B cell (primary cell): ENCODE measurements around the gene ASPSCR1. TPM values are rescaled to one million over a fixed set of nuclear protein-coding genes. Genes with fewer than 3 reads are reported as not detected.

Experiments used
- ATAC-seq: fragments of 200-7000 bp; cut with Tn5 transposase; one replicate; pipeline ENCODE4 v1.10.0; 2021; ENCODE audit warnings: low read depth, mild to moderate bottlenecking, moderate number of reproducible peaks, moderate library complexity
- CTCF ChIA-PET: fragments of 350-600 bp; sonication (Branson Sonifier 250); formaldehyde crosslinking; loops from one replicate; lab custom pipeline; 2021; ENCODE audit warnings: antibody characterized with exemption, inconsistent platforms; lab: Charles Lee
- POLR2A ChIA-PET: fragments of 350-600 bp; sonication (Branson Sonifier 250); formaldehyde crosslinking; loops from one replicate; lab custom pipeline; 2021; ENCODE audit warnings: antibody characterized with exemption; lab: Charles Lee
- DNase-seq: peaks from one replicate; pipeline ENCODE4 v3.0.0; 2013
- H2AFZ ChIP-seq: 2 replicates; pipeline ENCODE4 v1.6.1; 2012; ENCODE audit warnings: mild to moderate bottlenecking, low read depth, low read length; ENCODE audit not compliant: insufficient read depth, poor library complexity, severe bottlenecking
- H3K27ac ChIP-seq, 2 donors: 1 replicate in 1 of 2; 2 replicates in 1 of 2; pipeline ENCODE4 v1.5.1; 2012 to 2013; ENCODE audit warnings: low read length in 2 of 2, mild to moderate bottlenecking in 2 of 2, moderate library complexity in 1 of 2
- H3K27me3 ChIP-seq, 4 experiments: fragments of 200-600 bp in 1 of 4; sonication (generic) in 1 of 4; replicated peaks in 1 of 4; 1 replicate in 2 of 4; 2 replicates in 2 of 4; pipeline versions ENCODE4 v1.6.1 to v1.7.0; 2013 to 2016; ENCODE audit warnings: low read length in 3 of 4, mild to moderate bottlenecking in 2 of 4, mixed read lengths in 1 of 4, moderate library complexity in 1 of 4; ENCODE audit not compliant: insufficient read depth in 4 of 4, control insufficient read depth in 3 of 4; ENCODE audit errors: control extremely low read depth in 1 of 4
- H3K36me3 ChIP-seq, 2 experiments: replicated peaks in 1 of 2; 1 replicate in 1 of 2; 2 replicates in 1 of 2; pipeline versions ENCODE4 v1.6.1 to v1.7.1; 2013; ENCODE audit warnings: low read length in 1 of 2; ENCODE audit not compliant: insufficient read depth in 2 of 2, control insufficient read depth in 1 of 2; ENCODE audit errors: control extremely low read depth in 1 of 2, extremely low read depth in 1 of 2
- H3K4me1 ChIP-seq, 2 donors: fragments of 200-600 bp in 1 of 2; sonication (generic) in 1 of 2; 1 replicate in 1 of 2; 2 replicates in 1 of 2; pipeline versions ENCODE4 v1.5.1 to v1.6.1; 2013 to 2017; ENCODE audit warnings: low read length in 2 of 2; ENCODE audit not compliant: control insufficient read depth in 2 of 2, insufficient read depth in 2 of 2
- H3K4me2 ChIP-seq: replicated peaks from 2 replicates; pipeline ENCODE3; 2012; ENCODE audit warnings: mild to moderate bottlenecking, low read depth, low read length; ENCODE audit not compliant: poor library complexity, severe bottlenecking
- H3K4me3 ChIP-seq, 5 experiments: fragments of 200-600 bp in 1 of 5; sonication (generic) in 1 of 5; 1 replicate in 3 of 5; 2 replicates in 2 of 5; pipeline versions ENCODE4 v1.5.1 to v1.7.0; 2011 to 2016; ENCODE audit warnings: low read length in 4 of 5, mild to moderate bottlenecking in 4 of 5, low read depth in 2 of 5, control low read depth in 1 of 5, moderate library complexity in 1 of 5; ENCODE audit not compliant: insufficient read depth in 1 of 5; ENCODE audit errors: control extremely low read depth in 1 of 5, extremely low read depth in 1 of 5
- H3K79me2 ChIP-seq: fragments of 200-600 bp; sonication (generic); one replicate; pipeline ENCODE4 v1.6.0; 2016; ENCODE audit warnings: low read length; ENCODE audit not compliant: control insufficient read depth, insufficient read depth
- H3K9ac ChIP-seq: fragments of 200-600 bp; sonication (generic); 2 replicates; pipeline ENCODE4 v1.6.1; 2017; ENCODE audit warnings: mild to moderate bottlenecking, low read length, moderate library complexity
- H3K9me3 ChIP-seq, 3 donors: one replicate each; pipeline versions ENCODE4 v1.6.1 to v1.7.1; 2013; ENCODE audit warnings: low read length in 2 of 3; ENCODE audit not compliant: control insufficient read depth in 2 of 3, insufficient read depth in 1 of 3; ENCODE audit errors: control extremely low read depth in 1 of 3
- H4K20me1 ChIP-seq: 2 replicates; pipeline ENCODE4 v1.6.0; 2012; ENCODE audit warnings: mild to moderate bottlenecking, low read length; ENCODE audit not compliant: insufficient read depth, control insufficient read depth, poor library complexity, severe bottlenecking
- H3K27ac Mint-ChIP-seq: one replicate; pipeline ENCODE4 v1.8.0; 2021; ENCODE audit warnings: mixed read lengths
- H3K27me3 Mint-ChIP-seq: one replicate; pipeline ENCODE4 v1.8.0; 2021; ENCODE audit warnings: mixed read lengths
- H3K4me1 Mint-ChIP-seq: one replicate; pipeline ENCODE4 v1.8.0; 2021; ENCODE audit warnings: mixed read lengths
- H3K4me3 Mint-ChIP-seq: one replicate; pipeline ENCODE4 v1.8.0; 2021; ENCODE audit warnings: mixed read lengths
- H3K9me3 Mint-ChIP-seq: one replicate; pipeline ENCODE4 v1.8.0; 2022; ENCODE audit warnings: mixed read lengths; ENCODE audit not compliant: insufficient read depth
- CTCF ChIP-seq: fragments of 200-600 bp; IDR thresholded peaks from one replicate; pipeline ENCODE4 v1.8.0; 2022; ENCODE audit warnings: antibody characterized with exemption, mild to moderate bottlenecking
- EZH2 ChIP-seq: IDR thresholded peaks from 2 replicates; pipeline ENCODE4 v1.6.1; 2012; ENCODE audit warnings: borderline replicate concordance, low read depth, mild to moderate bottlenecking, moderate library complexity, low read length; ENCODE audit not compliant: insufficient read depth, poor library complexity, severe bottlenecking
- WGBS: methylation state at CpG from one replicate; pipeline ENCODE4 v1.1.5; 2013; ENCODE audit warnings: missing lambda C conversion rate; ENCODE audit not compliant: insufficient coverage; 5-methylcytosine and 5-hydroxymethylcytosine counted together
- intact Hi-C: fragments of 100-400 bp; cut with micrococcal nuclease; formaldehyde crosslinking; loops from one replicate; pipeline ENCODE4 v1.10.0; 2022
- polyA plus RNA-seq: library from polyadenylated mRNA; depleted of rRNA; stranded (reverse); fragments of >200 nt; gene quantifications from 2 replicates; pipeline ENCODE4 v1.2.3, GENCODE V29; 2012
- total RNA-seq, 2 donors: library from RNA; stranded (reverse); fragments of 120-200 nt in 1 of 2; gene quantifications; 1 replicate in 1 of 2; 2 replicates in 1 of 2; pipeline versions ENCODE4 v1.2.3 to v1.2.4, GENCODE V29; 2013 to 2022

ASPSCR1 gene
- total and polyA plus RNA-seq, 2 donors (not counting 1 experiment from before 2014, with no cell fraction given), result 34.0 to 46.7 TPM

- no peaks in the 10 kb centered on the region for H3K9me3 ChIP-seq
- POLR2A ChIA-PET, result interaction anchor here (0.6 kb wide), 1 partner anchor 91 kb away, joined by 5 read pairs; no protein-coding TSS in a partner anchor
- H3K9me3 Mint-ChIP-seq, result no peaks in the 10 kb centered on the region
- peaks cover 2% of the 10 kb centered on the region for H3K4me1 Mint-ChIP-seq
- no peak for TF ChIP-seq EZH2
- TF ChIP-seq CTCF, result no peak
- intact Hi-C loops, result no loop called here
- no peak overlapping the region for H3K9ac ChIP-seq
- WGBS, result 93% methylated on average over 20 of the region's 24 CpGs
- no peak overlapping the region for H2AFZ ChIP-seq
- peaks cover 0 to 9% of the 10 kb centered on the region in 2 experiments for H3K36me3 ChIP-seq
- no peaks in the 10 kb centered on the region for H3K27me3 ChIP-seq
- no peak overlapping the region for H3K4me3 ChIP-seq
- H3K4me2 ChIP-seq, result no peak overlapping the region
- ATAC-seq, result no peak
- no peak overlapping the region for H3K27ac Mint-ChIP-seq
- H3K27ac ChIP-seq, result no peak overlapping the region
- CTCF ChIA-PET, result interaction anchor here (1.1 kb wide), 1 partner anchor 56 kb away, joined by 3 read pairs; no protein-coding TSS in a partner anchor
- H3K27me3 Mint-ChIP-seq, result no peaks in the 10 kb centered on the region
- H3K4me3 Mint-ChIP-seq, result no peak overlapping the region
- H3K79me2 ChIP-seq, result no peaks in the 10 kb centered on the region
- H4K20me1 ChIP-seq, result peaks cover 4% of the 10 kb centered on the region
- peaks cover 0 to 5% of the 10 kb centered on the region in 2 donors for H3K4me1 ChIP-seq
- no peak for DNase-seq
These were observed 38.0 kb downstream of the ASPSCR1 start for GRCh38 chr17:82015311-82015971.
